ENCODE measurements around the gene VPS8. TPM values are rescaled to one million over a fixed set of nuclear protein-coding genes. Genes with fewer than 3 reads are reported as not detected.

The VPS8 gene
- total RNA-seq, 2 donors from 2014 or later: 39.2 to 52.7 TPM

- ATAC-seq (no peak), DNase-seq (no peak)
- Histone ChIP-seq H3K36me3 (replicated peaks in 1 of 2; ENCODE audit: insufficient read depth in 1 of 2, low read depth in 2 of 2) (no peaks in the 10 kb centered on the region), H3K4me1 (no peaks in the 10 kb centered on the region), H3K9me3 (no peaks in the 10 kb centered on the region), H3K4me3 (no peak overlapping the region), H3K27me3 (no peaks in the 10 kb centered on the region), H3K27ac (no peak overlapping the region)
- intact Hi-C loops (cut with DNase I): no loop called here
- TF ChIP-seq, protein P1, sequence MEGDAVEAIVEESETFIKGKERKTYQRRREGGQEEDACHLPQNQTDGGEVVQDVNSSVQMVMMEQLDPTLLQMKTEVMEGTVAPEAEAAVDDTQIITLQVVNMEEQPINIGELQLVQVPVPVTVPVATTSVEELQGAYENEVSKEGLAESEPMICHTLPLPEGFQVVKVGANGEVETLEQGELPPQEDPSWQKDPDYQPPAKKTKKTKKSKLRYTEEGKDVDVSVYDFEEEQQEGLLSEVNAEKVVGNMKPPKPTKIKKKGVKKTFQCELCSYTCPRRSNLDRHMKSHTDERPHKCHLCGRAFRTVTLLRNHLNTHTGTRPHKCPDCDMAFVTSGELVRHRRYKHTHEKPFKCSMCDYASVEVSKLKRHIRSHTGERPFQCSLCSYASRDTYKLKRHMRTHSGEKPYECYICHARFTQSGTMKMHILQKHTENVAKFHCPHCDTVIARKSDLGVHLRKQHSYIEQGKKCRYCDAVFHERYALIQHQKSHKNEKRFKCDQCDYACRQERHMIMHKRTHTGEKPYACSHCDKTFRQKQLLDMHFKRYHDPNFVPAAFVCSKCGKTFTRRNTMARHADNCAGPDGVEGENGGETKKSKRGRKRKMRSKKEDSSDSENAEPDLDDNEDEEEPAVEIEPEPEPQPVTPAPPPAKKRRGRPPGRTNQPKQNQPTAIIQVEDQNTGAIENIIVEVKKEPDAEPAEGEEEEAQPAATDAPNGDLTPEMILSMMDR (IDR thresholded peaks at IDR 0.05): no peak
- no peak for TF ChIP-seq POLR2A (IDR thresholded peaks at IDR 0.05)
These were observed 277.8 kb downstream of the VPS8 start for GRCh38 chr3:185089751-185090150.

GRCh38 chr3:185090811-185091210, 278.8 kb downstream of the VPS8 start:
- H3K27me3 ChIP-seq: no peaks in the 10 kb centered on the region
- H3K36me3 ChIP-seq (replicated peaks in 1 of 2; ENCODE audit: insufficient read depth in 1 of 2, low read depth in 2 of 2): no peaks in the 10 kb centered on the region
- no peak for DNase-seq
- H3K4me3 ChIP-seq: no peak overlapping the region
- no peak overlapping the region for H3K27ac ChIP-seq
- TF ChIP-seq, protein P1 (IDR thresholded peaks at IDR 0.05): no peak
- TF ChIP-seq POLR2A (IDR thresholded peaks at IDR 0.05): no peak
- 87 to 89% methylated on average over 4 of the region's 4 CpGs for WGBS, 2 donors
- intact Hi-C loops (cut with DNase I): no loop called here
- no peaks in the 10 kb centered on the region for H3K9me3 ChIP-seq
- ATAC-seq: no peak
- no peaks in the 10 kb centered on the region for H3K4me1 ChIP-seq

DNA sequence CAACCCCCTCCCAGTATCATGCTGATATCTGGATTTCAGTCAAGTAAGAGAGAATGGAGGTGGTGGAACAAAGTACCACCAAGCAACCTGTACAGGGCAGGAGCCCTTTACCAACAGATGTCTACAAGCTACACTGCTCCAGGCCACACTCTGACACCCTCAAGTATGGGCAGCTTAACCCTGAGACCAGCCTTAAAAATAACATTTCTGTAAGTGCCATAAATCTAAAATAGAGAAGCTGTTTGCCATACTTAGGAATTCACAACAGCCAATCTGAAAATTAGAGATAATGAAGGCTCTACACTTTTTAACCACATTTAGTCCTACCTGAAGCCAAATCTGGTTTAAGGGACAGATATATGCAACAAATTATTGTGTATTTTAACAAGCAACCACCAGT, 281.1 kb downstream of the VPS8 start:
- Histone ChIP-seq H3K9me3 (no peaks in the 10 kb centered on the region), H3K27ac (no peak overlapping the region), H3K27me3 (no peaks in the 10 kb centered on the region), H3K4me1 (no peaks in the 10 kb centered on the region), H3K36me3 (replicated peaks in 1 of 2; ENCODE audit: insufficient read depth in 1 of 2, low read depth in 2 of 2) (no peaks in the 10 kb centered on the region), H3K4me3 (no peak overlapping the region)
- intact Hi-C loops (cut with DNase I): no loop called here
- DNase-seq: no peak
- TF ChIP-seq, protein P1 (IDR thresholded peaks at IDR 0.05): no peak
- no peak for TF ChIP-seq POLR2A (IDR thresholded peaks at IDR 0.05)
- ATAC-seq: no peak

DNA sequence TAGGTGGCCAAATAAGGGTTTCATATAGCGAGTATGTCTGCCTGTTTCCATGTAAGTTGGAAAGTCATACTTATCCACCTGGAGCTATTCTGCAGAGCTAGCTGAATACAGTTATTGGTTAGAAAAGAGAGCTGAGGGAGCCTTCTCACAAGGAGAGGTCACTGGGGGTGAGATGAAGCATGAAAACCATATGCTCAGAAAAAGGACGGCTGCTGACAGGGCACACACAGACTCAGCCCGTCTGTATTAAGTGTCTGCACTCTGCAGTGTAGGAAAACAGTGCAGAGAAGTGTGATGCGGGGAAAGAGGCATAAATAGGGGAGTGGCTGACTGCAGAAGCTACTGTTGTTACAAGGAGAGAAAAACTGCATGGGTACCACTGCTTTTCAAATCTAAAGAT, 282.7 kb downstream of the VPS8 start:
- Histone ChIP-seq H3K27ac (no peak overlapping the region), H3K27me3 (no peaks in the 10 kb centered on the region), H3K9me3 (no peaks in the 10 kb centered on the region), H3K4me3 (no peak overlapping the region), H3K36me3 (replicated peaks in 1 of 2; ENCODE audit: insufficient read depth in 1 of 2, low read depth in 2 of 2) (no peaks in the 10 kb centered on the region), H3K4me1 (no peaks in the 10 kb centered on the region)
- TF ChIP-seq, protein P1 (IDR thresholded peaks at IDR 0.05): no peak
- no peak for TF ChIP-seq POLR2A (IDR thresholded peaks at IDR 0.05)
- ATAC-seq (no peak), DNase-seq (no peak)
- 74 to 75% methylated on average over 4 of the region's 4 CpGs for WGBS, 2 donors
- intact Hi-C loops (cut with DNase I): no loop called here

Other genes starting within 250 kb of the VPS8 start
- gene MAGEF1, start 100.1 kb upstream of the VPS8 start, total RNA-seq: 10 to 100 TPM; 21.8 to 31.1 TPM

Data from body of pancreas (tissue), 4 donors.